PFSK-1 (cell line): ENCODE measurements around the gene INSR.

Experiments
- POLR2AphosphoS5 ChIP-seq: IDR thresholded peaks from 2 replicates; pipeline ENCODE4 v1.6.1; 2012; ENCODE audit warnings: low read depth, mild to moderate bottlenecking, control low read depth, low read length, moderate library complexity
- REST ChIP-seq, 2 experiments: IDR thresholded peaks; 2 replicates each; pipeline versions ENCODE4 v1.6.1 to v1.8.0; 2011 to 2012; ENCODE audit warnings: low read depth in 2 of 2, low read length in 2 of 2, control low read depth in 1 of 2, inconsistent platforms in 1 of 2, mild to moderate bottlenecking in 1 of 2, moderate library complexity in 1 of 2; ENCODE audit not compliant: insufficient read depth in 1 of 2
- SIN3A ChIP-seq: IDR thresholded peaks from 2 replicates; pipeline ENCODE4 v1.6.1; 2012; ENCODE audit warnings: mild to moderate bottlenecking, low read length, moderate library complexity, borderline replicate concordance; ENCODE audit not compliant: insufficient read depth
- TAF1 ChIP-seq: IDR thresholded peaks from 2 replicates; pipeline ENCODE4 v1.6.1; 2012; ENCODE audit warnings: low read length, control low read depth, borderline replicate concordance; ENCODE audit not compliant: insufficient read depth

- TF ChIP-seq POLR2AphosphoS5 (no peak), SIN3A (no peak), REST (IDR thresholded peaks at IDR 0.05; ENCODE audit: insufficient read depth in 1 of 2, low read depth in 2 of 2, low read length in 2 of 2) (no peak), TAF1 (no peak)
Observed at GRCh38 chr19:7088999-7089398, 205.2 kb downstream of the INSR start.
